GM18517 (cell line): Measurements from ENCODE around the gene PWWP2B.
"Not testable (repeated sequence)": the region's sequence is repeated elsewhere in the genome, so short reads cannot be mapped to it uniquely, and the experiment has no call there.

Source experiments
- ATAC-seq: cut with Tn5 transposase; IDR thresholded peaks from one replicate; pipeline ENCODE4 v1.9.1; 2021; ENCODE audit warnings: mild to moderate bottlenecking, moderate library complexity; ENCODE audit not compliant: unreplicated experiment

Gene PWWP2B

GRCh38 chr10:132430231-132430743, 33.3 kb downstream of the PWWP2B start:
- no peak for ATAC-seq

- ATAC-seq, result no peak
These were observed 33.9 kb downstream of the PWWP2B start for GRCh38 chr10:132430861-132431271.

DNA sequence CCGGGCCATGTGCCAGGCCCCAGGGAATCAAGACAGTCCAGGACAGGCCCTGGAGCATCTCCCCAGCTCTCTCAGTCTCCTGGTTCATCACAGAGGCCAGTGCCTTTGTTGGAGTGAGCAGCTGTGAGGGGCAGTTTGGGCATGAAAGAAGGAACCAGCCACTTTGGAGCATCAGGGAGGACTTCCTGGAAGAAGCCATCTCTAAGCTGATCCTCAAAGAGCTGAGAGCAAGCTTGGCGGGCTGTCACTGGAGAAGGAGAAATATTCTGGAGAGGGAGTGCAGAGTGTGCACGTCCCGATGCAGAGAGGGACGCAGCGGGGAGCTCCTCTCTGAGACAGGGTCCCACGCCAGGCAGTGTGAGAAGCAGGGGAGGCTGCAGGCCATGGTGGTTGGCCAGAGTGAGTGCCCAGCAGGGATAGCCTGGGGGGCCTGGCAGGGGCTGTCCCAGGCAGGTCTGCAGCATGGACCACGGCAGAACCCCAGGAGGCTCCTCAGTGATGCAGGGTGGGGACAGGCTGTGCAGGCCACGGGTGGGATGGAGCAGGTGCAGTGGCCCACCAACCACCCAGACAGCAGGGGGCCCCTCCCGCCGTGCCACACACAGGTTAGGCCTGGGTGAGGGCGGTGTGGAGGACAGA, 34.7 kb downstream of the PWWP2B start:
- no peak for ATAC-seq

DNA sequence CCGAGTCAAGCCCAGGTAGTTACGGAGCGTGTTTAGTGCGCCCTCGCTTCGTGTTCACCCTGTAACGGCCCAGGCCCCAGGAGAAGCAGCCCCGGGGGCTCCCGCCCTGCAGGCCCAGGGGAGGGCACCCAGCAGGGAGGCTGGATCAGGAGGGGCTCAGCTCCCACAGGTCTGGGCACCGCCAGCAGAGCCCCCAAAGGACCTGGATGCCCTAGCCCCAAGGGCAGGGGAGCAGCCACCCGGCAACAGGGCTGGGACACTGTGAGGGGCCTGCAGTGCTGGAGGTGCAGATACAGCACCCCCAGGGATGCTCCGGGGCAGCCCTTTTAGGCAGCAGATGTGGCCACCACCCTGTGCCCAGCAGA, 35.2 kb downstream of the PWWP2B start:
- ATAC-seq, result no peak

DNA sequence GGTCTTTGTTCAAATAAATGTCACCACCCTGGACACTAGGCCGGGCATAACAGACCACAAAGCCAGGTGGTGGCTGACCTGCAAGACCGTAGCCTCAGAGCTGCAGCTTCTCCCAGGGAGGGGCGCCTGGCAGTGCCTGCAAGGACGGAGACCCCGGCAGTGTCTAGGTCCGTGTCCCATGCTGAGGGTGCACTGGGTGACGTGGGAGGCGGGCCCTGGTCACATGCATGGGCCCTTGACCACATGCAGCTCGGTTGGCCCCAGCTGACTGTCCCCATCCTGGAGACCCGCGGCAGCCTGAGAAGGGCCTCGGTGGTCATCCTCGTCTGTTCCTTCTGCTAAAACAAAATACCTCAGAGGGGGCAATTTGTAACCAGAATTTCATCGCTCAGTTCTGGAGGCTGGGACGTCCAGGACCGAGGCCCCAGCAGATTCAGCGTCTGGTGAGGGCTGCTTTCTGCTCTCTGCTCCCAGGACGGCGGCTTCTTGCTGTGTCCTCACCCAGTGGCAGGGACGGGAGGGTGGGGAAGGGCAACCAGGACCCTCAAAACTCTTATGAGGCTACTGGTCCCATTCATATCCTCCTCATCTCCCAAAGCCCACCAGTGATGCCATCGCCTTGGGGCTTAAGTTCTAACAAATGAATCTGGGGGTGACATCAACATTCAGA, 36.8 kb downstream of the PWWP2B start:
- no peak for ATAC-seq

DNA sequence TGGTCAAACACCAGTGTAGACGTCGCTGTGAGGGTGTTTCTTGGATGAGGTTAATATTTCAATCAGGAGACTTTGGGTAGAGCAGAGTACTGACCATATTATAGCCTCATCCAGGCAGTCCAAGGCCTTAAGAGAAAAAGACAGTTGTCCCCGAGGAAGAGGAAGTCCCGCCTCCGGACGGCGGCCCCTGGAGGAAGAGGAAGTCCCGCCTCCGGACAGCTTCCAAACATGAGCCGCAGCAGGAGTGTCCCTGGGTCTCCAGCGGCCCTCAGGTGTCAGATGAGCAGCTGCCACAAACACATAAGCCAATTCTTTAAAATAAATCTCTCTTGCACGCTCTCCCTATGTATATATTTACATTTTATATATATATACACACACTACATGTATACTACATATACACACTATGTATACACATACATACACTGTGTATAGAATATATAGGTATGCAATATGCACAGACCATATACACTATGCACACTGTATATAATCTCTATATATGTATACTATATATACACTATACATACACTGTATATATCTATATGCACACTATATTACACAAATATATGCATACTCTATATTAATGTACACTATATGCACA, 37.5 kb downstream of the PWWP2B start:
- no peak for ATAC-seq

- not testable (repeated sequence) for ATAC-seq
These were observed 38.3 kb downstream of the PWWP2B start for GRCh38 chr10:132435320-132435719.

GRCh38 chr10:132436096-132436495, 39.1 kb downstream of the PWWP2B start:
- not testable (repeated sequence) for ATAC-seq

- ATAC-seq, result no peak
These were observed 39.9 kb downstream of the PWWP2B start for GRCh38 chr10:132436861-132437410.

- no peak for ATAC-seq
These were observed 40.5 kb downstream of the PWWP2B start for GRCh38 chr10:132437541-132437950.

DNA sequence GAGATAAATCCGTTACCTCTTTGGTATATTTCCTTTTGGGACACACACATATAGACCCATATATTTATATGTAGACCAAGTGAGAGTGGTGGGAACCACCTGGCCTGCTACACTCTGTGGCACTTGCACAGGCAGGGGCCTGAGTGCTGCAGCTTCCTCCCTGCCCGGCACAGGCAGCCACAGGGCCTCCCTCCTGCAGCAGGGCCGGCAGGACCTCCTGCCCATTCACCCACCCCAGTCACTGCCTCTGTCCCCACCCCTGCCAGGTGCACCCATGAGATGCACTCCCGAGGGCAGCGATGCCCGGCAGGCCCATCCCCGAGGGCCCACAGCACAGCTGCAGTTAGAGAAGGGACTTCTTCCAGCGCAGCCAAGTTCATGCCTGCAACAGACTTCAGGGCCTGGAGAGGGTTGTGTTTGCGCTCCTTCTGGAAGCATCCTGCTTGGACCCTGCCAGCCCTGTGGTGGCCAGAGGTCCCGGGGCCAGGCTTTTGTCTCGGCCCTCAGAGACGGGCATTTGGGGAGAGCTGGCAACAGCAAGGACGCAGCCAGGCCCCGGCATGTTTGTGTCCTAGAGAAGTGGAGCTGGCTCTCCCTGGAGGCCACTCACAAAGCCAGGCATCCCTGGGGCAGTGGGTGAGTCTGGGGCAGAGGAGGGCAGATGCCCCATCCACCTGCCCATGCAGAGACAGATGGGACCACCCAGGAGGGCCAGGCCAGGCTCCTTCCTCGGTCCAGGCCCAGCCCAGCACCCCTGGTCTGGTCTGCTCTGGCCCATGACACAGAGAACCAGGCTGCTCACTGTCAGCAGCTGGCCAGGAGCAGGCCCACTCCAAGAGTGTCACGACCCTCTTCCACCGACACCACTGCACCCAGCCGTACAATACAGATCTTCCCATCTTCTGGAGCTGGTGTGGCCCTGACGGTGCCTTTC, 41.4 kb downstream of the PWWP2B start:
- no peak for ATAC-seq

DNA sequence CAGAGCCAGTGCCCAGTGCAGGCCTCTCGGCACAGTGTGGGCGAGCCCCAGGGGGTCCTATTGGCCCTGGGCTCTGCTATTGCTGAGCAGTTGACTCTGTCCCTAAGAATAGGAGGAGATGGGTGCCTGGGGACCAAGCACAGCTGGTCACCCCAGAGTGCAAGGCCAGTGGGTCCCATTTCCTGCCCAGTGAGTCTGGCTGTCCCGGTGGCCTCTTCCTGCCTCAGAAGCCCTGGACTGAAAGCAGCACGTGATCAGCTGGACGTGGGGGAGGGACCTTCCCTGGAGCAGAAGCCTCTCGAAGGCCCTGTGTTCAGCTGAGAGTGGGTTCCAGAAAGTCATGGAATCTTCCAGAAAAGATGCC, 42.0 kb downstream of the PWWP2B start:
- no peak for ATAC-seq

DNA sequence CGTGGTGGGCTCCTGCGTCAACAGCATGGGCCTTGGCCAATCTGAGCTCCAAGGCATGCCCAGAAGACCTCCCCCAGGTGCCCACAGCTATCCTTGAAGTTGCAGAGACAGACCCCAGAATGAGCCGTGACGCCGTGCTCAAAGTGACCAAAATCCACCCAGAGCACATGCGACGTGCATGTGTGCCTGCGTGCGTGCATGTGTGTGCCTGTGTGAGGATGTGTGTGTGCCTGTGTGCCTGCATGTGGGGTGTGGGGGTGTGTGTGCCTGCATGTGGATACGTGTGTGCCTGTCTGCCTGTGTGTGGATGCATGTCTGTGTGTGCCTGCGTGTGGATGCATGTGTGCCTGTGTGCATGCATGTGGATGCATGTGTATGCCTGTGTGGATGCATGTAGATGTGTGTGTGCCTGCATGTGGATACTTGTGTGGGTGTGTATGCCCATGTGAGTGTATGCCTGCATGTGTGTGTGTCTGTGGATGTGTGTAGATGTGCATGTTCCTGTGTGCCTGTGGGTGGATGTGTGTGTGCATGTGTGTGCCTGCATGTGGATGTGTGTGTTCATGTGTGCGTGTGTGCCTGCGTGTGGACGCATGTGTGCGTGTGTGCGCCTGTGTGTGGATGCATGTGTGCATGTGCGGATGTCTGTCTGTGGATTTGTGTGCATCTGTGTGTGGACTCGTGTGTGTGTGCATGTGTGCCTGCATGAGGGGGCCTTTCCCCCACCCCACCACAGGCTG, 42.6 kb downstream of the PWWP2B start:
- no peak for ATAC-seq

DNA sequence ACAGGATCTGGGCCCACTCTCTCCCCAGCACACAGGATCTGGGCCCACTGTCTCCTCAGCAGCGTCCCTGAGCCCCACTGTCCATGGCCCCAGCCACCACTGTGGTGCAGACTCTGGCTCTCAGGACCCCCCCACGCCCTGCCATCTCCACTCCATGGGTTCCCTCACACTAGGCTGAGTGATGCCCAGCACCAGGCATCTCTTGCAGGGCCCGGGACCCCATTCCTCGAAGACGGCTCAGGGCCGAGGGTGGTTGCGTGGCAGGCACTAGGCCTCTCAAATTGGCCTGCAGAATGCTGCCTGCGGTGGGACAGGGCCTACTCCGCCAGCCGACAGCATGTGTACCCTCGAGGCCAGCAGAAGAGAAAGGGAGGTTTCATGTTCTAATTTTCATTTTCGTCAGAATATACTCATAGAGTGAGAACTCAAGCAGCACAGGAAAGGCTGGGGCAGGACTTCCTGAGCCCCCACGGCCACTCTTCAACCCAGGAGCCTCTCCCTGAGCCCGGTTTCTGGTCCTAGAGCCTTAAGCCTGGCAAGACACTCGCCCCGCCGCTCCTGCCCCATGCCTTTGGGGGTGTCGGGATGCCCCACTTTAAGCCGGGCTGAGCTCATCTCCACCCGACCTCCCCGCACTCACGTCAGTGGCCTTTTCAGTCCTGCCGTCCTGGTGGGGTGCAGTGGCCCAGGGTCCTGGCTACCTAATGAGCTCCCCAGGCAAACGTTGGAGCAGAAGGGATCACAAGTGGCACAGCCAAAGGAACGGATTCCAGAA, 44.0 kb downstream of the PWWP2B start:
- ATAC-seq, result no peak

DNA sequence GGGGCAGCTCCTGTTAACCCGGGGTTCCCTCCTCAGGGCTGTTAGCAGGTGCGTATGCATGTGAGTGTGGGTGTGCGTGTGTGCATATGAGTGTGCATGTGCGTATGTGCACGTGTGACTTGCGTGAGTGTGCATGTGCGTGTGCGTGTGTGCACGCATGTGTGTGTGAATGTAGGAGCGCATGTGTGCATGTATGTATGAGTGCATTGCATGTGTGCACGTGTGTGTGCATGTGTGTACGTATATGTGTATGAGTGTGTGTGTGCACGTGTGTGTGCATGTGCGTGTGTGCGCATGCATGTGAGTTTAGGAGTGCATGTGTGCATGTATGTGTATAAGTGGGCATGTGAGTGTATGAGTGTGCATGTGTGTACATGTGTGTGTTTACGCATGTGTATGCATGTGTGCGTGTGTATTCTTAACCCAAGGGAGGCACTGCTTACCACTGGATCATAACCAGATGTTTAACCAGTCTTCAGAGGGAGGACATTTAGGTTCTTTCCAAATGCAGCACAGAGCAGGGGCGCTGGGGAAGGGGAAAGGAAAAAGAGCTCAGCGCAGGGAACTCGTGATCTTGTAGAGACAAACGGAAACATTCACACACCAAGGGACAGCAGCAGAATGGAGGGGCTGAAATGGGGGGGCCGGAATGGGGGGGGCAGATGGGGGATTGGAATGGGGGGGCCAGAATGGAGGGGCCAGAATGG, 45.0 kb downstream of the PWWP2B start:
- ATAC-seq, result no peak

DNA sequence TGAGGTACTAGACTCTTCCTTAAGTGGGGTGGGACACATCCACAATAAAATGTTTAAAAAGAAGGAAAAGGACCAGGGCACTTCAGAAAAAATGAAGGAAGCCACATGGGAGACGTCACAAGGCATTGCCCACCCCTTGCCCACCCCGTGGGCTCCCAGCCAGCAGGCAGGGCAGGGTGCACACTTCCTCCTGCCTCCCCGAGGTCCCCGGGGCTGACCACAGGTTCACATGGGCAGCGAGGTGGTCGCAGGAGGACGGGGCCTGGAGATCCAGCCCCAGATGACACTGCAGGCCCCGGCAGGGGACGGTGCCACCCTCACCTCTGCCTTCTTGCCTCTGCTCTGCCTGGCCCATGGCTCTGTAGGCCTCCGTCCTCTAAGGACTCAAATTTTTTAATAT, 45.6 kb downstream of the PWWP2B start:
- no peak for ATAC-seq

DNA sequence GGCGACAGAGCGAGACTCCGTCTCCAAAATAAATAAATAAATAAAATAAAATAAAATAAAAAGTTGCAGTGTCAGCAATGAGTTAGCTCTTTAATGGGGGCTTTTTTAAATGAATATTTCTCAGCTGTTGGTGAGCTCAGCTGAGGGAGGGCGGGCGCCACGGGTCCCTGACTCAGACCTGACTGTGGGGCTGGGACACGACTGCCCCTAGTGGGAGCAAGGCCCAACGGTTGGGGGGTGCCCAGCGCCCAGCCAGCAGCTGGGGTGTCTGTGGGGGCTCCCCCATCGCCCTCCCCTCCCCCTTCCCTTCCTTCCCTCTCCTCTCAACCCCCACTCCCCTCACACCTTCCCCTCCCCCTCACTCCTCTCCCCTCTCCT, 46.6 kb downstream of the PWWP2B start:
- no peak for ATAC-seq

- ATAC-seq, result no peak
These were observed 47.2 kb downstream of the PWWP2B start for GRCh38 chr10:132443983-132444876.
